B cell (primary cell): Measurements from ENCODE around the gene TSPAN9. TPM values are rescaled to one million over a fixed set of nuclear protein-coding genes. Genes with fewer than 3 reads are reported as not detected.

Source experiments
- ATAC-seq: fragments of 200-7000 bp; cut with Tn5 transposase; one replicate; pipeline ENCODE4 v1.10.0; 2021; ENCODE audit warnings: low read depth, mild to moderate bottlenecking, moderate number of reproducible peaks, moderate library complexity
- CTCF ChIA-PET: fragments of 350-600 bp; sonication (Branson Sonifier 250); formaldehyde crosslinking; loops from one replicate; lab custom pipeline; 2021; ENCODE audit warnings: antibody characterized with exemption, inconsistent platforms; lab: Charles Lee
- POLR2A ChIA-PET: fragments of 350-600 bp; sonication (Branson Sonifier 250); formaldehyde crosslinking; loops from one replicate; lab custom pipeline; 2021; ENCODE audit warnings: antibody characterized with exemption; lab: Charles Lee
- DNase-seq: peaks from one replicate; pipeline ENCODE4 v3.0.0; 2013
- H2AFZ ChIP-seq: 2 replicates; pipeline ENCODE4 v1.6.1; 2012; ENCODE audit warnings: mild to moderate bottlenecking, low read depth, low read length; ENCODE audit not compliant: insufficient read depth, poor library complexity, severe bottlenecking
- H3K27ac ChIP-seq, 2 donors: 1 replicate in 1 of 2; 2 replicates in 1 of 2; pipeline ENCODE4 v1.5.1; 2012 to 2013; ENCODE audit warnings: low read length in 2 of 2, mild to moderate bottlenecking in 2 of 2, moderate library complexity in 1 of 2
- H3K27me3 ChIP-seq, 4 experiments: fragments of 200-600 bp in 1 of 4; sonication (generic) in 1 of 4; replicated peaks in 1 of 4; 1 replicate in 2 of 4; 2 replicates in 2 of 4; pipeline versions ENCODE4 v1.6.1 to v1.7.0; 2013 to 2016; ENCODE audit warnings: low read length in 3 of 4, mild to moderate bottlenecking in 2 of 4, mixed read lengths in 1 of 4, moderate library complexity in 1 of 4; ENCODE audit not compliant: insufficient read depth in 4 of 4, control insufficient read depth in 3 of 4; ENCODE audit errors: control extremely low read depth in 1 of 4
- H3K36me3 ChIP-seq, 2 experiments: replicated peaks in 1 of 2; 1 replicate in 1 of 2; 2 replicates in 1 of 2; pipeline versions ENCODE4 v1.6.1 to v1.7.1; 2013; ENCODE audit warnings: low read length in 1 of 2; ENCODE audit not compliant: insufficient read depth in 2 of 2, control insufficient read depth in 1 of 2; ENCODE audit errors: control extremely low read depth in 1 of 2, extremely low read depth in 1 of 2
- H3K4me1 ChIP-seq, 2 donors: fragments of 200-600 bp in 1 of 2; sonication (generic) in 1 of 2; 1 replicate in 1 of 2; 2 replicates in 1 of 2; pipeline versions ENCODE4 v1.5.1 to v1.6.1; 2013 to 2017; ENCODE audit warnings: low read length in 2 of 2; ENCODE audit not compliant: control insufficient read depth in 2 of 2, insufficient read depth in 2 of 2
- H3K4me2 ChIP-seq: replicated peaks from 2 replicates; pipeline ENCODE3; 2012; ENCODE audit warnings: mild to moderate bottlenecking, low read depth, low read length; ENCODE audit not compliant: poor library complexity, severe bottlenecking
- H3K4me3 ChIP-seq, 5 experiments: fragments of 200-600 bp in 1 of 5; sonication (generic) in 1 of 5; 1 replicate in 3 of 5; 2 replicates in 2 of 5; pipeline versions ENCODE4 v1.5.1 to v1.7.0; 2011 to 2016; ENCODE audit warnings: low read length in 4 of 5, mild to moderate bottlenecking in 4 of 5, low read depth in 2 of 5, control low read depth in 1 of 5, moderate library complexity in 1 of 5; ENCODE audit not compliant: insufficient read depth in 1 of 5; ENCODE audit errors: control extremely low read depth in 1 of 5, extremely low read depth in 1 of 5
- H3K79me2 ChIP-seq: fragments of 200-600 bp; sonication (generic); one replicate; pipeline ENCODE4 v1.6.0; 2016; ENCODE audit warnings: low read length; ENCODE audit not compliant: control insufficient read depth, insufficient read depth
- H3K9ac ChIP-seq: fragments of 200-600 bp; sonication (generic); 2 replicates; pipeline ENCODE4 v1.6.1; 2017; ENCODE audit warnings: mild to moderate bottlenecking, low read length, moderate library complexity
- H3K9me3 ChIP-seq, 3 donors: one replicate each; pipeline versions ENCODE4 v1.6.1 to v1.7.1; 2013; ENCODE audit warnings: low read length in 2 of 3; ENCODE audit not compliant: control insufficient read depth in 2 of 3, insufficient read depth in 1 of 3; ENCODE audit errors: control extremely low read depth in 1 of 3
- H4K20me1 ChIP-seq: 2 replicates; pipeline ENCODE4 v1.6.0; 2012; ENCODE audit warnings: mild to moderate bottlenecking, low read length; ENCODE audit not compliant: insufficient read depth, control insufficient read depth, poor library complexity, severe bottlenecking
- H3K27ac Mint-ChIP-seq: one replicate; pipeline ENCODE4 v1.8.0; 2021; ENCODE audit warnings: mixed read lengths
- H3K27me3 Mint-ChIP-seq: one replicate; pipeline ENCODE4 v1.8.0; 2021; ENCODE audit warnings: mixed read lengths
- H3K4me1 Mint-ChIP-seq: one replicate; pipeline ENCODE4 v1.8.0; 2021; ENCODE audit warnings: mixed read lengths
- H3K4me3 Mint-ChIP-seq: one replicate; pipeline ENCODE4 v1.8.0; 2021; ENCODE audit warnings: mixed read lengths
- H3K9me3 Mint-ChIP-seq: one replicate; pipeline ENCODE4 v1.8.0; 2022; ENCODE audit warnings: mixed read lengths; ENCODE audit not compliant: insufficient read depth
- CTCF ChIP-seq: fragments of 200-600 bp; IDR thresholded peaks from one replicate; pipeline ENCODE4 v1.8.0; 2022; ENCODE audit warnings: antibody characterized with exemption, mild to moderate bottlenecking
- EZH2 ChIP-seq: IDR thresholded peaks from 2 replicates; pipeline ENCODE4 v1.6.1; 2012; ENCODE audit warnings: borderline replicate concordance, low read depth, mild to moderate bottlenecking, moderate library complexity, low read length; ENCODE audit not compliant: insufficient read depth, poor library complexity, severe bottlenecking
- WGBS: methylation state at CpG from one replicate; pipeline ENCODE4 v1.1.5; 2013; ENCODE audit warnings: missing lambda C conversion rate; ENCODE audit not compliant: insufficient coverage; 5-methylcytosine and 5-hydroxymethylcytosine counted together
- intact Hi-C: fragments of 100-400 bp; cut with micrococcal nuclease; formaldehyde crosslinking; loops from one replicate; pipeline ENCODE4 v1.10.0; 2022
- polyA plus RNA-seq: library from polyadenylated mRNA; depleted of rRNA; stranded (reverse); fragments of >200 nt; gene quantifications from 2 replicates; pipeline ENCODE4 v1.2.3, GENCODE V29; 2012
- total RNA-seq, 2 donors: library from RNA; stranded (reverse); fragments of 120-200 nt in 1 of 2; gene quantifications; 1 replicate in 1 of 2; 2 replicates in 1 of 2; pipeline versions ENCODE4 v1.2.3 to v1.2.4, GENCODE V29; 2013 to 2022

TSPAN9 gene
- total and polyA plus RNA-seq, 2 donors (not counting 1 experiment from before 2014, with no cell fraction given) = 0.15 to 0.37 TPM

- H3K9ac ChIP-seq = no peak overlapping the region
- CTCF ChIA-PET = no interaction called here
- ATAC-seq (no peak), DNase-seq (no peak)
- no peaks in the 10 kb centered on the region for H3K36me3 ChIP-seq
- TF ChIP-seq CTCF (no peak), EZH2 (no peak)
- Mint-ChIP-seq H3K9me3 (no peaks in the 10 kb centered on the region), H3K27me3 (peaks cover 9% of the 10 kb centered on the region), H3K4me1 (no peaks in the 10 kb centered on the region), H3K27ac (no peak overlapping the region), H3K4me3 (no peak overlapping the region)
- H2AFZ ChIP-seq = no peak overlapping the region
- no peaks in the 10 kb centered on the region for H3K4me1 ChIP-seq
- intact Hi-C loops = no loop called here
- no peaks in the 10 kb centered on the region for H3K27me3 ChIP-seq
- no peaks in the 10 kb centered on the region for H3K79me2 ChIP-seq
- H3K27ac ChIP-seq = no peak overlapping the region
- H3K9me3 ChIP-seq = no peaks in the 10 kb centered on the region
- POLR2A ChIA-PET = no interaction called here
- H3K4me2 ChIP-seq = no peak overlapping the region
- no peak overlapping the region for H3K4me3 ChIP-seq
- H4K20me1 ChIP-seq = no peaks in the 10 kb centered on the region
- 70% methylated on average over 9 of the region's 18 CpGs for WGBS
Measured at GRCh38 chr12:3293446-3294161, 216.4 kb downstream of the TSPAN9 start.

GRCh38 chr12:3294481-3294911, 217.3 kb downstream of the TSPAN9 start:
- Histone ChIP-seq H3K36me3 (no peaks in the 10 kb centered on the region), H3K79me2 (no peaks in the 10 kb centered on the region), H3K27me3 (peaks cover 0 to 8% (median 0%) of the 10 kb centered on the region in 4 experiments), H3K27ac (no peak overlapping the region), H3K9me3 (no peaks in the 10 kb centered on the region), H3K4me1 (peaks cover 0 to 1% of the 10 kb centered on the region in 2 donors), H4K20me1 (no peaks in the 10 kb centered on the region), H3K9ac (no peak overlapping the region), H3K4me2 (no peak overlapping the region), H2AFZ (no peak overlapping the region), H3K4me3 (no peak overlapping the region)
- CTCF ChIA-PET = no interaction called here
- H3K27ac Mint-ChIP-seq = no peak overlapping the region
- 80% methylated on average over 15 of the region's 15 CpGs for WGBS
- DNase-seq = no peak
- peaks cover 13% of the 10 kb centered on the region for H3K27me3 Mint-ChIP-seq
- intact Hi-C loops = no loop called here
- no peak overlapping the region for H3K4me3 Mint-ChIP-seq
- no peaks in the 10 kb centered on the region for H3K4me1 Mint-ChIP-seq
- ATAC-seq = no peak
- TF ChIP-seq CTCF (no peak), EZH2 (no peak)
- POLR2A ChIA-PET = no interaction called here
- H3K9me3 Mint-ChIP-seq = no peaks in the 10 kb centered on the region
